Effector memory CD8-positive, alpha-beta T cell (primary cell): ENCODE results near the gene OAF.
"Not testable (repeated sequence)": the region's sequence is repeated elsewhere in the genome, so short reads cannot be mapped to it uniquely, and the experiment has no call there.

ENCODE experiments used
- ATAC-seq: fragments of 150-1000 bp; cut with Tn5 transposase; replicated peaks from 2 replicates; pipeline ENCODE4 v1.10.0; 2021; ENCODE audit warnings: mild to moderate bottlenecking, moderate library complexity
- DNase-seq, 3 experiments: peaks; one replicate each; pipeline ENCODE4 v3.0.0; 2021
- H3K27ac Mint-ChIP-seq, 2 donors: one replicate each; pipeline ENCODE4 v1.8.0; 2022; ENCODE audit warnings: mild to moderate bottlenecking in 2 of 2, mixed read lengths in 2 of 2, moderate library complexity in 2 of 2
- H3K27me3 Mint-ChIP-seq, 2 donors: one replicate each; pipeline ENCODE4 v1.8.0; 2022; ENCODE audit warnings: mixed read lengths in 2 of 2
- H3K36me3 Mint-ChIP-seq: one replicate; pipeline ENCODE4 v1.8.0; 2022; ENCODE audit warnings: mild to moderate bottlenecking, moderate library complexity, mixed read lengths; ENCODE audit not compliant: insufficient read depth
- H3K4me1 Mint-ChIP-seq, 2 donors: one replicate each; pipeline ENCODE4 v1.8.0; 2022; ENCODE audit warnings: low read depth in 2 of 2, mixed read lengths in 2 of 2
- H3K4me3 Mint-ChIP-seq, 2 donors: one replicate each; pipeline ENCODE4 v1.8.0; 2022; ENCODE audit warnings: mild to moderate bottlenecking in 2 of 2, mixed read lengths in 2 of 2, moderate library complexity in 2 of 2
- H3K9me3 Mint-ChIP-seq, 2 donors: one replicate each; pipeline ENCODE4 v1.8.0; 2022; ENCODE audit warnings: mixed read lengths in 2 of 2

Gene OAF

GRCh38 chr11:120179057-120179672 lies 31.7 kb upstream of the OAF start:
- Mint-ChIP-seq H3K9me3 (no peaks in the 10 kb centered on the region), H3K27me3 (peaks cover 27 to 64% of the 10 kb centered on the region in 2 donors), H3K27ac (peak overlapping the region in 1 of 2 donors; percentile 36)

GRCh38 chr11:120180063-120180462 lies 30.8 kb upstream of the OAF start:
- H3K36me3 Mint-ChIP-seq, H3K4me1 Mint-ChIP-seq, H3K27ac Mint-ChIP-seq, H3K9me3 Mint-ChIP-seq, H3K4me3 Mint-ChIP-seq, DNase-seq, ATAC-seq: not testable (repeated sequence)
- peaks cover 33 to 63% of the 10 kb centered on the region in 2 donors for H3K27me3 Mint-ChIP-seq

More at GRCh38 chr11:120179057-120179672, 31.7 kb upstream of the OAF start:
- H3K36me3 Mint-ChIP-seq = no peaks in the 10 kb centered on the region
- H3K4me3 Mint-ChIP-seq = no peak overlapping the region
- peaks cover 0 to 4% of the 10 kb centered on the region in 2 donors for H3K4me1 Mint-ChIP-seq
- no peak for DNase-seq
- no peak for ATAC-seq

- no peak for DNase-seq
- Mint-ChIP-seq H3K36me3 (no peaks in the 10 kb centered on the region), H3K9me3 (no peaks in the 10 kb centered on the region), H3K27ac (no peak overlapping the region), H3K27me3 (peaks cover 32 to 63% of the 10 kb centered on the region in 2 donors), H3K4me3 (no peak overlapping the region), H3K4me1 (peaks cover 0 to 4% of the 10 kb centered on the region in 2 donors)
- ATAC-seq = no peak
Measured at GRCh38 chr11:120180551-120181232, 30.1 kb upstream of the OAF start.

GRCh38 chr11:120181376-120181975 lies 29.4 kb upstream of the OAF start:
- no peaks in the 10 kb centered on the region for H3K36me3 Mint-ChIP-seq
- no peak for ATAC-seq
- H3K27me3 Mint-ChIP-seq = peaks cover 37 to 65% of the 10 kb centered on the region in 2 donors
- no peak overlapping the region for H3K27ac Mint-ChIP-seq
- no peak overlapping the region for H3K4me3 Mint-ChIP-seq
- H3K4me1 Mint-ChIP-seq = peaks cover 0 to 4% of the 10 kb centered on the region in 2 donors
- no peak for DNase-seq
- no peaks in the 10 kb centered on the region for H3K9me3 Mint-ChIP-seq

GRCh38 chr11:120182372-120182771 lies 28.5 kb upstream of the OAF start:
- peak overlapping the region in 1 of 2 donors; percentile 7 for H3K27ac Mint-ChIP-seq
- H3K4me3 Mint-ChIP-seq = no peak overlapping the region
- ATAC-seq (no peak), DNase-seq (no peak)
- H3K9me3 Mint-ChIP-seq = no peaks in the 10 kb centered on the region
- H3K27me3 Mint-ChIP-seq = peaks cover 46 to 74% of the 10 kb centered on the region in 2 donors
- peaks cover 0 to 4% of the 10 kb centered on the region in 2 donors for H3K4me1 Mint-ChIP-seq
- no peaks in the 10 kb centered on the region for H3K36me3 Mint-ChIP-seq

GRCh38 chr11:120182790-120183491 lies 27.9 kb upstream of the OAF start:
- Mint-ChIP-seq H3K27ac (peak overlapping the region in 1 of 2 donors; percentile 7), H3K9me3 (no peaks in the 10 kb centered on the region), H3K27me3 (peaks cover 46 to 80% of the 10 kb centered on the region in 2 donors), H3K4me1 (peaks cover 0 to 4% of the 10 kb centered on the region in 2 donors), H3K4me3 (no peak overlapping the region), H3K36me3 (no peaks in the 10 kb centered on the region)
- DNase-seq (no peak), ATAC-seq (no peak)

GRCh38 chr11:120183701-120184141 lies 27.1 kb upstream of the OAF start:
- H3K27me3 Mint-ChIP-seq = peaks cover 46 to 88% of the 10 kb centered on the region in 2 donors
- H3K27ac Mint-ChIP-seq = no peak overlapping the region
- H3K4me3 Mint-ChIP-seq = no peak overlapping the region
- DNase-seq (no peak), ATAC-seq (no peak)
- H3K9me3 Mint-ChIP-seq = no peaks in the 10 kb centered on the region
- H3K36me3 Mint-ChIP-seq = no peaks in the 10 kb centered on the region
- peaks cover 0 to 4% of the 10 kb centered on the region in 2 donors for H3K4me1 Mint-ChIP-seq

- no peak for DNase-seq
- peaks cover 46 to 89% of the 10 kb centered on the region in 2 donors for H3K27me3 Mint-ChIP-seq
- H3K4me1 Mint-ChIP-seq = peaks cover 0 to 4% of the 10 kb centered on the region in 2 donors
Measured at GRCh38 chr11:120184371-120184945, 26.4 kb upstream of the OAF start.

GRCh38 chr11:120184946-120185705 lies 25.7 kb upstream of the OAF start:
- H3K4me1 Mint-ChIP-seq = peaks cover 0 to 4% of the 10 kb centered on the region in 2 donors
- H3K27me3 Mint-ChIP-seq = peaks cover 40 to 89% of the 10 kb centered on the region in 2 donors
- DNase-seq (no peak), ATAC-seq (no peak)
- H3K36me3 Mint-ChIP-seq = no peaks in the 10 kb centered on the region
- H3K27ac Mint-ChIP-seq = no peak overlapping the region
- H3K4me3 Mint-ChIP-seq = no peak overlapping the region
- no peaks in the 10 kb centered on the region for H3K9me3 Mint-ChIP-seq

More at GRCh38 chr11:120184371-120184945, 26.4 kb upstream of the OAF start:
- no peaks in the 10 kb centered on the region for H3K36me3 Mint-ChIP-seq
- no peaks in the 10 kb centered on the region for H3K9me3 Mint-ChIP-seq
- no peak for ATAC-seq
- no peak overlapping the region for H3K27ac Mint-ChIP-seq
- no peak overlapping the region for H3K4me3 Mint-ChIP-seq

GRCh38 chr11:120185706-120186455 lies 25.0 kb upstream of the OAF start:
- Mint-ChIP-seq H3K9me3 (no peaks in the 10 kb centered on the region), H3K4me3 (no peak overlapping the region), H3K27me3 (peaks cover 40 to 89% of the 10 kb centered on the region in 2 donors), H3K36me3 (no peaks in the 10 kb centered on the region), H3K4me1 (peaks cover 0 to 4% of the 10 kb centered on the region in 2 donors), H3K27ac (no peak overlapping the region)
- DNase-seq = no peak
- ATAC-seq = no peak

GRCh38 chr11:120186456-120186773 lies 24.4 kb upstream of the OAF start:
- no peak for DNase-seq
- ATAC-seq = no peak
- Mint-ChIP-seq H3K36me3 (no peaks in the 10 kb centered on the region), H3K4me1 (peaks cover 0 to 4% of the 10 kb centered on the region in 2 donors), H3K27me3 (peaks cover 40 to 93% of the 10 kb centered on the region in 2 donors), H3K27ac (no peak overlapping the region), H3K9me3 (no peaks in the 10 kb centered on the region), H3K4me3 (no peak overlapping the region)
